HG03066 (cell line): ENCODE measurements around the gene TBC1D5.
"Not testable (repeated sequence)": the region's sequence is repeated elsewhere in the genome, so short reads cannot be mapped to it uniquely, and the experiment has no call there.

Experiments used
- ATAC-seq: cut with Tn5 transposase; IDR thresholded peaks from one replicate; pipeline ENCODE4 v1.9.1; 2021; ENCODE audit warnings: low read depth; ENCODE audit not compliant: unreplicated experiment

The TBC1D5 gene

GRCh38 chr3:17749705-17750293, 7.4 kb upstream of the TBC1D5 start:
- ATAC-seq = peak; percentile 21

- peak; percentile 40 for ATAC-seq
These were observed 6.8 kb upstream of the TBC1D5 start for GRCh38 chr3:17749281-17749680.

DNA sequence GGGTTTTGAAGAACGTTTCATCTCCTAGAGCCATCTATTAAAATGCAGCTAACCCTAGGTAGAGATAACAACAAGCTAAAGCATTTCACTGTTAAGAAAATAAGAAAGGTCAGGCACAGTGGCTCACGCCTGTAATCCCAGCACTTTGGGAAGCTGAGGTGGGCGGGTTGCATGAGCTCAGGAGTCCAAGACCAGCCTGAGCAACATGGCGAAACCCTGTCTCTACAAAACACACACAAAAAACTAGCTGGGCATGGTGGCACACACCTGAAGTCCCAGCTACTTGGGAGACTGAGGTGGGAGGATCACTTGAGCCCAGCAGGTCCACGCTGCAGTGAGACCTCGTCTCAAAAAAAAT, 5.4 kb upstream of the TBC1D5 start:
- ATAC-seq = no peak

GRCh38 chr3:17747174-17747889, 4.9 kb upstream of the TBC1D5 start:
- peak; percentile 66 for ATAC-seq

GRCh38 chr3:17745894-17746293, 3.5 kb upstream of the TBC1D5 start:
- no peak for ATAC-seq

DNA sequence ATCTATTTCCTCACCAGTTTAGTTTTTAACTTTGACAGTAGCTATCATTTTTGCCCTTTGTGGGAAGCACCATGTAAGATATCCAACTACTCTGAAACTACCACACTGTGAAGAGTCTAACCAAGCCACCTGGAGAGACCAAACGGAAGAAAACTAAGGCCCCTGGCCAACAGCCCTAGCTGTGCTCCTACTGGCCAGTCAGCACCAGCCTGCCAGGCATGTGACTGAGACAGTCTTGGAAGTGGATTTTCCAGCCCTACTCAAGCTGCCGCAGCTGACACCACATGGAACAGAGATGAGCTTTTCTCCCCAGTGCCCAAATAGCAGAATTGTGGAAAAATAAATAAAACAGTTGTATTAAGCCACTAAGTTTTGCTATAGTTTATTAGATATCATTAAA, 2.9 kb upstream of the TBC1D5 start:
- ATAC-seq = no peak

DNA sequence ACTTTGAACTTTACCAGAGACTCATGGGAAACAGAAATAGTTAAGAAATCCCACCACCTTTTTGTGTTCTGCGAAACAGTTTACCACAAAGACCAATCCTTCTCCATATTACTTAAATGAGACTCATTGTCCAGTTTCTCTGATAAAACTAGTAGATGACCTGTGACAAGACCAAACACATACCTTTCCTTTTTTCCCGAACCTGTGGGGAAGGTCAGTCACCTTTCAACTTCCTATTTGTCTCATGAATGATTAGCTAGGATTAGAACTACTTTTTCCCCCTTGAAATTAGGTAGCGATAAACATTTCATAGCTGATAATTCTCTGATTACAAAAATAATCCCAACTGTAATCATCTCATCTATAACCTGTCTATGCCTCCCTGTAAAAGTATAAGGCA, 2.3 kb upstream of the TBC1D5 start:
- ATAC-seq = no peak

GRCh38 chr3:17743658-17743995, 1.2 kb upstream of the TBC1D5 start:
- ATAC-seq = no peak

DNA sequence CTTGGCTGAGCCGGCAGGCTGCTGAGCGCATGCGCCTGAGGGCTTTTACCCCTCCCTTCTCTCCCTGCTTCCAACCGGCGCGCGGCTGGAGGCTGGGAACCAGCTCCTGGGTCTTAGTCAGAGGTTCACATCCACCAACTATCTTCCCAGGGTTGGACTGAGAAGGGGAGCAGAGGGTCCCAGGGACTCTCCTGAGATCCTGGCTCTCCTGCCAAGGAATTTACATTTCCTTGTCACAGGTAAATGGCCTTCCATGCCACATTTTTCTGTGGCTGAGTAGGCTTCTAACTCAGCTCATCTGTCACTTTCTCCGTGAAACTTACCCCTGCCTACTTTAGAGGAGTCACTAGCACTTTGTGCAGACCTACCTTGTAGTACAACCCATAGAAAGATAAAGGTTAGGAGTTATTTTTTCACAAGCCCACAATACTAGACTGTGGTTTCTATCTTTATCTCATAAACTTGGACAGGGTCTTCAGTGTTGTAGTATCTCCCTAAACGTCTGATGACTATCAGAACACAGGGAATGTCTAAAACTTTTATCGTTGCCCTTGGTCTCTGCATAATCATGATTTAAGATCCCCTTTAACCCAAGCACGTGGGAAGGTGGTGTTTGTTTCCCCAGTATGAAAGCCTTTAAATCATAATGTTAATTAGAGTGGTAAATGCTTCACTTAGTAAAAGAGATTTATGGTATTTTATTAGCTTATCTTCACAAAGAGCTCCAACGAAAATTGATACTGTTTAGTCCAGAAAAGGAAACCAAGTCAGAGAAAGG, 638 bp upstream of the TBC1D5 start:
- no peak for ATAC-seq

DNA sequence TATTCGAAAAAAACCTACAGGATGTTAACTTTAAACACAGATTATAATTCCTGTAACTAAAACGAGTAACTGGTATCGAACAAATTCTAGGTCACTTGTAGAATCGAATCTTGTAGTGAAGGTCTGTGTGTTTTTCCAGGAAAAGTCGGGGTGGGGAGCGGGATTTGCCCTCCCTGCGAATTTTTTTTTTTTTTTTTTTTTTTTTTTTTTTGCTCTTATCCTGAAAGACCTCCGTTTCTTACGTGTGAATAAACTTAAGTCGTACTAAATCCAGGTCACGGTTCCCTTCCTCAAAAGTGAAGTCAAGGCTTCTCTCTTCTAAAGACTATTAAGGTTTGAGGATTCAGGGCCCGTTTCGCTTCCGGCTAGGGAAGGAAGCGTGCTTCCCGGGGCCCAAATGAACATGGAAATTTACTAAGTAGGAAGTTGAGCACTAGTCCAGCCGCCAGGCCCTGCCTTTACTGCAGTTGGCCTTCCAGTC, 770 bp downstream of the TBC1D5 start:
- ATAC-seq = no peak

GRCh38 chr3:17740721-17741141, 1.7 kb downstream of the TBC1D5 start:
- ATAC-seq = no peak

GRCh38 chr3:17738921-17739320, 3.5 kb downstream of the TBC1D5 start:
- ATAC-seq = no peak

DNA sequence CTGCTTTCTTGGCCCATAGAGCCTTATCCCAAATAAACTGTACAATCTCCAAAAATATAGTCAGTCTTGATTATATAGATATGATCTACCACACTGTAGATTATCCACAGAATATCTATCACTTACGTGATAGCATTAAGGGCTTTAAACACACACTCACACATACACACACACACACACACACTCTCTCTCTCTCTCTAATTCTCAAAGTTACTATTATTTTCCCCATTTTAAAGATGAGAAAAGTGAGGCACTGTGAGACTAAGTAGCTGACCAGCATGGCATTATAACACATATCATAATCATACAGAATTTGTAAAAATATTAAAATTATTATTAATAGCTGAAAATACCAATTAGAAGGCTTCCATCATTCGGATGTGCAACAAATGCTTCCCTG, 4.2 kb downstream of the TBC1D5 start:
- ATAC-seq = no peak

DNA sequence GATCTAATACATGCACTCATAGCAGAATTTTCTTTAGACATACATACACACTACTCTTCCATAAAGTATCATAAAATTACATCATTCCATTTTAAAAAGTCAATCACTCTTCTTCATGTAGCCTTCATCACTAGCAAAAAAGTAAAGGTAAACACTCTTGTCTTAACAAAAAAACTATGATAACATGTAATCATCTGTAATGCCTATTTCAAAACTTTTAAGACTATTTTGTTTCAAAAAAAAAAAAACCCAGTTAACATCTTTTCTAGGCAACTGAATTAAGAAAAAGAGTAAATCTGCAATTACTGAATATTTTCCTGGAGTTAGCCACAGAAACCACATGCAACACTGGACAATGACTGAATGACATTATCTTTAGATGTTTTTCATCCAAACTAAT, 4.8 kb downstream of the TBC1D5 start:
- ATAC-seq = no peak

- not testable (repeated sequence) for ATAC-seq
These were observed 7.1 kb downstream of the TBC1D5 start for GRCh38 chr3:17735362-17735761.

DNA sequence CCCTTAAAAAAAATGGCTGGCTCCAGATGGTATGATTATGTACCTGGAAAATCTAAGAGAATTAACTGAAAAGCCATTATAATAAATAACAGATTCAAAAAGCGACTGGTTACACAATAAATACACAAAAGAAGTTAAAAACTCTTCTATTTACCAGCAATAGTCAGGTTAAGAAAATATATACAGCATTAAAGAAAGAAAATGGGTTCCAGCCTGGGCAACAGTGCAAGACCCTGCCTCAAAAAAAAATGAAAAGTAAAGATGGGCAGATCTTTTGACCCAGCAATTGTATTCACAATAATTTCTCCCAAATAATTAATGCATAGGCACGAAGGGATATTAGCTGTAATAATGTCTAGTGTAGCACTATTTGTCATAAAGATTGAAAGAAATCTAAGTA, 8.7 kb downstream of the TBC1D5 start:
- ATAC-seq = no peak

DNA sequence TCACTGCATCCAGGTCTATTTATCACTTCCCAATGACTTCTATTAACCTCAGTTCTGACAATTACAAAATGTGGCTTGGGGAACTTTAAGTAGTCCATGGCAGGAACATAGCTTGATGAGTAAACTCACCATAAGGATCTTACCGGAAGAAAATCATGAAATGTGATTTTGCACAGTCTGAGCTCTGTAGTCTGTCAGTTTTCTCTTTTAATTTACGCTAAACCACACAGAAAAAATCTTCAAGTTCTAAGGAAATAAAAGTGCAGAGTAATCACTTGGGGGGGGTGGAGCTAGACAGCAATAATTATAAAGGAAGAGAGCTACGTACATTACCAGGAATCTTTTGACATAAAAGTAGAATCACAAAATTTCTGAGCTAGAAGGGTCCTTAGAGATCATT, 9.2 kb downstream of the TBC1D5 start:
- no peak for ATAC-seq

GRCh38 chr3:17730318-17730967, 12.0 kb downstream of the TBC1D5 start:
- ATAC-seq = no peak

DNA sequence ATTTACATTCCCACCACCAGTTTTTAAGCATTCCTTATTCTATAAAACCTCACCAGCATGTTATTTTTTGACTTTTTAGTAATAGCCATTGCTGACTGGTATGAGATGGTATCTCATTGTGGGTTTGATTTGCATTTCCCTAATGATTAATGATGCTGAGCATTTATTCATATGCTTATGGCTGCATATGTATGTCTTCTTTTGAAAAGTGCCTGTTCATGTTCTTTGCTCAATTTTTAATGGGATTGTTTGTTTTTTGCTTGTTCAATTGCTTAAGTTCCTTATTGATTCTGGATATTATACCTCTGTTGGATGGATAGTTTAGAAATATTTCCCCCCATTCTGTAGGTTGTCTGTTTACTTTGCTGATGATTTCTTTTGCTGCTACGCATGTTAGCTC, 16.1 kb downstream of the TBC1D5 start:
- ATAC-seq = no peak

DNA sequence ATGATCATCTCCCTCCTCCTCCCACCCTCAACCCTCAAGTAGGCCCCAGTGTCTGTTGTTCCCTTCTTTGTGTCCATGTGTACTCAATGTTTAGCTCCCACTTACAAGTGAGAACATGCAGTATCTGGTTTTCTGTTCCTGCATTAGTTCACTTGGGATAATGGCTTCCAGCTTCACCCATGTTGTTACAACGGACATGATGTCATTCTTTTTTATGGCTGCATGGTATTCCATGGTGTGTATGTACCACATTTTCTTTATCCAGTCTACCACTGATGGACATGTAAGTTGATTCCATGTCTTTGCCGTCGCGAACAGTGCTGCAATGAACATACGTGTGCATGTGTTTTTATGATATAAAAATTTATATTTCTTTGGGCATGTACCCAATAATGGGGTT, 16.6 kb downstream of the TBC1D5 start:
- ATAC-seq = not testable (repeated sequence)

- no peak for ATAC-seq
These were observed 17.5 kb downstream of the TBC1D5 start for GRCh38 chr3:17724948-17725347.
